ENCODE results near the gene AAK1. TPM values are rescaled to one million over a fixed set of nuclear protein-coding genes. Genes with fewer than 3 reads are reported as not detected.
A peak's percentile ranks its signal among the peaks of the same experiment; 100 is the strongest.
"Not testable (repeated sequence)": the region's sequence is repeated elsewhere in the genome, so short reads cannot be mapped to it uniquely, and the experiment has no call there.

The AAK1 gene
- total RNA-seq, 1 experiment from 2014 or later = 44.7 TPM

GRCh38 chr2:69600425-69600824 lies 43.1 kb downstream of the AAK1 start:
- DNase-seq (ENCODE audit: low spot score) = no peak

- DNase-seq (ENCODE audit: low spot score) = no peak
Measured at GRCh38 chr2:69597843-69598610, 45.5 kb downstream of the AAK1 start.

- no peak for DNase-seq (ENCODE audit: low spot score)
Measured at GRCh38 chr2:69597105-69597504, 46.4 kb downstream of the AAK1 start.

DNA sequence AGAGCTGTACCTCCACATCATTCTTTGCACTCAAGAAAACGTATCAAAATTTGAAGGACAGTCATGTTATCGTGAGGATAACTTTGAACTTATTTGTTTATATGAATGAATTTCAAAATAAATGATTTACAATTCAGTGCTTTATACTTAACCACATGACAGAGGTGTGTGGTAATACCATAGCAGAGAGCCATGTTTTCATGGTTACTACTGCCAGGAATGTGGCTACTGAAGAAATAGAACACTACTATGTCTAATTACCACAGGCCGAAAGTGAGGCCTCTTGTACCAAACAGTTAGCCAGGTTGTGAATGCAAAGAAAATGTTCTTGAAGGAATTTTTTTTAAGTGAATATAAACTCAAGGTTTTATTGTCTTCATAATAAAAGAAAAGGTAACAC lies 49.2 kb downstream of the AAK1 start:
- no peak for DNase-seq (ENCODE audit: low spot score)

DNA sequence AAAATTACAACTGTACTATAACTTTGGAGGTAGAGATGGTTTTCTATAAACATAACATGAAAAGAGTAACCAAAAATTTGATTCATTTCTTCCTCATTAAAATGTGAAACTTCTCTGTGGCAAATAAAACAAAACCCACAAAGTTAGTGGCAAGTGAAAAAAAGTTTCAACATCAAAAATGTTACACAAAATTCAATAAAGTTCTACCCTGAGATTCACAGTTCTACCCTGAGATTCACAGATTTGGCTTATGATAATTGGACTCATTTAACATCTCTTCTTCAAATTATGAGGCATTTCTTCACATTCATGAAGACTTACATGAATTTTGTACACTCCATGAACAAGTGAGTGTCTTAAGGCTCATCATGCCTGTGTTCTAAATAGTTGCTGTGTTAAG lies 51.0 kb downstream of the AAK1 start:
- no peak for DNase-seq (ENCODE audit: low spot score)

GRCh38 chr2:69589973-69590652 lies 53.4 kb downstream of the AAK1 start:
- DNase-seq (ENCODE audit: low spot score) = no peak

GRCh38 chr2:69588945-69589344 lies 54.6 kb downstream of the AAK1 start:
- no peak for DNase-seq (ENCODE audit: low spot score)

GRCh38 chr2:69588403-69588802 lies 55.1 kb downstream of the AAK1 start:
- DNase-seq (ENCODE audit: low spot score) = no peak

DNA sequence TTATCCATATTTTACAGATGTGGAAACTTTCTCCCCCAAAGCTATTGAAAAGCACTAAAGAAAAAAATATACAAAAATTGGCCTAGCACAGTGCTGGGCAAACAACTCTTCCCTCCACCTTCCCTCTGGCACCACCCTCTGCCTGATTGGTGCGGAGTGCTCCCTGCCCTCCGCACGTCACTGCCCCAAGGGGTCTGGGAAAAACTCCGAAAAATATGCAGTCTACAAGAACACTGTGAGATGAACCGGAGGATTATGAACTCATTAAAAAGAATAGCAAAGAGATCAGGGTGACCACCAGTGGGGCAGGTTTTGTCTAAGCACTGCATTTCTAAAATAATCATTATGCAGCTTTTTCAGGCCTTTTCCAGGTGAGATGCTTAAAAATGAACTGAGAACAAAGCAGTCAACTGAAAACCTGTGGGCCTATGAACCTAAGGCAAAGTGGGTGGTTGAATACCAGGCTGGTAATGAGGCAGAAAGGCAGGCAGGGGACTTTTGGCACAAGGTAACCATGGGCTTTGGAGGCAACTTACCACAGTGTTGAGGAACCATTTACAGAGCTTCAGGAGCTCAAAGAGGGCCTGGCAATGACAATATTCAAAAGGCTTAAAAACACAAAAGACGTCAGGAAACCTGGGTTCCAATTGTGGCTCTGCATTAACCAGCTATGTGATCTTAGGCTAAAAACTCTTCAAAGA lies 57.5 kb downstream of the AAK1 start:
- no peak for DNase-seq (ENCODE audit: low spot score)

DNA sequence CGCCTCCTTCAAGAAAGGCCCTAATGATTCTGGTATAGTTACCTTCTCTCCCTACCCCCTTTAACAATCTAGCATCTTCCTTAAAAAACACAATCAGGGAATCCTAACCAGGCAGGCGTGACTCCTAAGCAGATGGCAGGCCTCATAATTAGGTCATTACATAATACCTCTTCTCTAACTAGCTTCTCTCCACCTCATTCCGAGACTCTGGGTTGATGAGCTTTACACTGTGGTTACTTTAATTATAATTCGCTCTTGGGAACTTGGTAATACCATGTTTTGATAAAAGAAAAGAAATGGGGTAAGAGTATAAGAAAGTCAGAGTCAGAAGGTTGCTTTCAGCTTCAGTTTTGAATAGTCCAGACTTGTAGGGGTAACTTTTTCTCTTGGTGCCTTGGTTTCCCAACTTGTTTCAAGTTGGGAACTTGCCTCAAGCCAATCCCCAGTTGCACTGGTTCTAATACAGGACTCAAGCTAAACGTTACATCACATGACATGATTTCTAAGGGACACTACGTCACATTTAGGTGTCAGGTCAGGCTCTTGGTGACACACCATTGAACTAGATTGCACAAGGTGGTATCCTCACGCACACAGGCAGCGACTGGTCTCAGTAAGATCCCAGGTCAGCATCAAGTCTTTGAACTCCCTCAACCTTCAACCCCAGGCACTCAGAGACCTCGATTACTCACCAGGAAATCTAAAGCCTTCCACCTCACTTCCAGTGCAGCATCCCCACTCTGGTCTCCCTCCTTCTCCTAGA lies 59.2 kb downstream of the AAK1 start:
- DNase-seq (ENCODE audit: low spot score) = no peak

- no peak for DNase-seq (ENCODE audit: low spot score)
Measured at GRCh38 chr2:69583321-69583833, 60.2 kb downstream of the AAK1 start.

GRCh38 chr2:69582582-69583176 lies 60.9 kb downstream of the AAK1 start:
- peak; percentile 44 for DNase-seq (ENCODE audit: low spot score)

GRCh38 chr2:69581774-69582581 lies 61.6 kb downstream of the AAK1 start:
- DNase-seq (ENCODE audit: low spot score) = peak; percentile 77

DNA sequence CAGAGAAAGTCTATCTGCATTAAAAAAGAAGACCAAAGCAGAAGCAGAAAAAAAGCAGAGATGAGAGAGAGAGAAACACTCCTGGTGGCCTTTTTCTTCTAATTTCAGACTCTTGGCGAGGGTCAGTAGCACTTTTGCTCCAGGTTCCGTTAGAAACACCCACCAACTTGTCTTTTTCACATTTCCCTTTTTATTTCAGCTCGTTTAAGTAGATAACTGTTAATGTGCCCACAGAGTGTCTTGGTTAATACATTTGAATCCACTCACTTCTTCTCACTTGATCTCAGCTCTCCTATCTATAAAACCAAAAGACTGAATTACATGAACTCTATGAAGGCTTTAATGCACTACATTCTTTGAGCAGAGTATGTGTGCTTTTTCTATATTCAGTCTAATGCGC lies 63.1 kb downstream of the AAK1 start:
- no peak for DNase-seq (ENCODE audit: low spot score)

GRCh38 chr2:69579536-69579935 lies 64.0 kb downstream of the AAK1 start:
- DNase-seq (ENCODE audit: low spot score) = no peak

- no peak for DNase-seq (ENCODE audit: low spot score)
Measured at GRCh38 chr2:69578198-69578540, 65.4 kb downstream of the AAK1 start.

- no peak for DNase-seq (ENCODE audit: low spot score)
Measured at GRCh38 chr2:69577467-69578197, 65.9 kb downstream of the AAK1 start.

DNA sequence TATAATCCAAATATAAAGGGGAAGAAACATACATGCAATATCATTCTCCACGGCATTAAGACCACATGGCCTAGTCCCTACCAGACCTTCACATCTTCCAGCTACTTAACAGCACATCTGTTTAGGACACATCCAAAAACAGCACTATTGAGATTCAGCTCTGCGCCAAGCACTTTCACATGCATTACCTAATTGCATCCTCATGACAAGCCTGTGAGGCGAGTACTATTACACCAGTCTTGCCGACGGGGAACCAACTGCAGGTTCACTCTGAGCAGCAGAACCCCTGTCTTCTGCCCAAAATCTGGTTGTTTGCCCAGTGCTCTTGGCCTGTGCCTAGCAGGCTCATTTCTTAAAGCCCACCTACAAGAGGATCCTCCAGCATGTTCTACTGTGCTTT lies 66.7 kb downstream of the AAK1 start:
- DNase-seq (ENCODE audit: low spot score) = no peak

DNA sequence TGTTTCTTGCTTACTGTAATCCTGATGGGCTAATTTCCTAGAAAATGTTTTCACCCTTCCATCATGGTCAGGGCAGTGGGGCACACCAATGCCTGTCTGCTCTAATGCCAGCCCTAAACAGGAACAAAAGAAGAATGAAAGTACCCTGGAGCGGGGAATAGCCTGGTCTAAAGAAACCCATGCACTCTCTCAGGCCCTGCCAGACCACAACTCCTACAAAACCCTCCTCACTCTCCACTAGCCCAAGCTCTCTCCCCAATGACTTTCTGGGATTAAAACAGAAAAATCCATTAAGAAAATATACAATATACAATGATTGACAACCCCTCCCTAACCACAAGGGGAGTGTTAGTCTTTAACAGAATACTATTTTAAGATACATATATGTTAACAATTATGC lies 67.6 kb downstream of the AAK1 start:
- no peak for DNase-seq (ENCODE audit: low spot score)

DNA sequence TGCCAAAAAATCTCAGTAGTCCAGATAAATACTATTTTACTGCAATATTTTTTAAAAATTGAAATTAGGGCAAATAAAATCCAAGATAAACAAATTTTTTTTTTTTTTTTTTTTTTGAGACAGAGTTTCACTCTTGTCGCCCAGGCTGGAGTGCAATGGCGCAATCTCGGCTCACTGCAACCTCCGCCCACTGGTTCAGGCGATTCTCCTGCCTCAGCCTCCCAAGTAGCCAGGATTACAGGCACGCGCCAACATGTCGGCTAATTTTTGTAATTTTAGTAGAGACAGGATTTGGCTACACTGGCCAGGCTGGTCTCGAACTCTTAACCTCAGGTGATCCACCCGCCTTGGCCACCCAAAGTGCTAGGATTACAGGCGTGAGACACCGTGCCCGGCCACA lies 68.2 kb downstream of the AAK1 start:
- DNase-seq (ENCODE audit: low spot score) = not testable (repeated sequence)

Measured in A172 (cell line).